Cardiac fibroblast (primary cell): ENCODE data around the gene GHRHR.

Source experiments
- DNase-seq, 2 donors: peaks; one replicate each; pipeline versions ENCODE4 v3.0.0 to v3.0.0-alpha.2; 2010; ENCODE audit warnings: low read depth in 2 of 2
- H3K4me3 ChIP-seq, 2 donors: replicated peaks in 1 of 2; 1 replicate in 1 of 2; 2 replicates in 1 of 2; pipeline ENCODE4 v1.5.1; 2011; ENCODE audit warnings: low read depth in 2 of 2, low read length in 2 of 2, mild to moderate bottlenecking in 2 of 2, moderate library complexity in 1 of 2
- CTCF ChIP-seq: IDR thresholded peaks from one replicate; pipeline ENCODE4 v1.5.1; 2011; ENCODE audit warnings: low read depth, mild to moderate bottlenecking, low read length, inconsistent platforms

GHRHR gene

DNA sequence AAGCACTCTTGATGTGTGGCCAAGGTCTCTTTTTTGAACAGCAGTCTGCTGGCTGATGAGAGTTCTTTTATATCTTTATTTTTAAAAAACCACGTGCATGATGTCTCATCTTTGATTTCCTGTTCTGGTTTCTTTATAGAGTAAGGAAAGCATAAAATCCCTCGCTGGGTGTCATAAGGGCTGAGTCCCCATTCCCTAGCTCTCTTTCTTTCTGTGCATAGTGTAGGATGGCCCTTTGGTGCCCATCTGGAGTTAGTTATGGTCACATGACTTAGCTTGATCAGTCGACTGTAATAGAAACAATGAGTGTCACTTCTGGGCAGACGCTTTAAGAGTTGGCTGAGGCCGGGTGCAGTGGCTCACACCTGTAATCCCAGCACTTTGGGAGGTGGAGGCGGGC lies 38.5 kb downstream of the GHRHR start:
- no peak for DNase-seq
- TF ChIP-seq CTCF: no peak
- no peak overlapping the region for H3K4me3 ChIP-seq

DNA sequence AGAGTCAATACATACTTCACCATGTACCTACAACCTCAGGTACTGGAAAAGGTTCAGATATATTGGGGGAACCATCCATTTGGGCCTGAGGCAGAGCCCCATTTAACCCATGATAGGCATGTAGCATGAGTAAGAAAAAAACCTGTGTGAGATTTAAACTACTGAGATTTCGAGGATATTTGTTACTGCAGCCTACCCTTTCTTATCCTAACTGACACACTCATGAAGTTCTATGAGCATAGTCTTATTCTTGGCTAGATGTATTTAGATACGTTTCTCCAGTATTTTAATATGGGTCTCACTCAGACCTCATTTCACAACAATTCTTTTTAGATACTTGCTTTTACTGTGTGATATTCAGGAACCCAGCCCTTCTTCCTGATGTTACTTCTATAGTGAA lies 39.3 kb downstream of the GHRHR start:
- no peak for DNase-seq
- no peak for TF ChIP-seq CTCF

GRCh38 chr7:31003721-31004120 lies 40.0 kb downstream of the GHRHR start:
- peak in 1 of 2 donors; percentile 24 for DNase-seq
- TF ChIP-seq CTCF: no peak
- no peak overlapping the region for H3K4me3 ChIP-seq

More for the DNA sequence above, 39.3 kb downstream of the GHRHR start:
- no peak overlapping the region for H3K4me3 ChIP-seq

- TF ChIP-seq CTCF: no peak
- no peak for DNase-seq
- no peak overlapping the region for H3K4me3 ChIP-seq
Observed at GRCh38 chr7:31004393-31004792, 40.6 kb downstream of the GHRHR start.

DNA sequence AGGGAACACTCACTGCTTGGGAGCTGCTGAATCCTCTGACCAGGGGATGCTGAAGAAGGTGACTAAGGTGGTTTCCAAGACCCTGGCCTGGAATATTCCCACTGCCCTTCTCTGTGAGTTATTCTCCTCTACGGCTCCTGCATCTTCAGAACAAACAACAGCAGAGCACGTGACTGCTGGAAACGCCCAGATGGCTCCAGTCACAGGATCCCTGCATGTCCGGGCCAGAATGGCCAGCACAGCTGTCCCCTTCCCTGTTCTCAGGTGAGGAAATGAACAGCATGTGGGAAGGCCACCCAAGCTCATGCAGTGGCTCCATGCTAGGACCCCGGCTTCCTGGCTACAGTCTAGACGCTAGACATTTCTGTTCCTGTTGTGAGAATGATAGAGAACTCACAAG lies 43.1 kb downstream of the GHRHR start:
- TF ChIP-seq CTCF: no peak
- no peak overlapping the region for H3K4me3 ChIP-seq
- no peak for DNase-seq

DNA sequence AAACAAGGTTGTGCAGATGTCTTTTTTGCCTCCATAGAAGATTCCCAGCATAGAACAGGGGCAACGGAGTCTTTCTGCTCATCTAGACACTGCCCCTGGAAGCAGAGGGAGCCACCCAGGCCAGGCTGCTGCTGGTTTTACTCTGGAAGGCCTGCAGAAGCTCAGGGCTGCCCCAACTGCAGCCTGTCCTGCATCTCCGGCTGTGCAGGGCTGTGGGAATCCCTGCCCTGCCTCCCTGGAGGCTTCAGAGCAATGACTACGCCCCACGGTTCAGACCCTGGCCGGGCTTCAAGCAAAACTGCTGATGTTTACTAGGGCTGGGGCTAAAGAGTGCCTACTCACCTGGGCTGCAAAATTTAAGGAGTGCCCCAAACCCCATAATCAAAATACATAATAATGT lies 43.9 kb downstream of the GHRHR start:
- DNase-seq: no peak
- no peak overlapping the region for H3K4me3 ChIP-seq

More for the DNA sequence above, 43.9 kb downstream of the GHRHR start:
- no peak for TF ChIP-seq CTCF
